DMS 273 (cell line): ENCODE data around the gene TAS2R20.
"Not testable (repeated sequence)": the region's sequence is repeated elsewhere in the genome, so short reads cannot be mapped to it uniquely, and the experiment has no call there.

Experiments used
- DNase-seq: peaks from one replicate; lab custom pipeline; 2025; ENCODE audit not compliant: unreplicated experiment; lab: John Stamatoyannopoulos, UW

TAS2R20 gene

GRCh38 chr12:10998204-10998603 is at the start of gene TAS2R20:
TSS of gene TAS2R20 (minus strand) at chr12:10998304. CDS start at chr12:10997875, 429 bp downstream.
- DNase-seq: no peak

DNA sequence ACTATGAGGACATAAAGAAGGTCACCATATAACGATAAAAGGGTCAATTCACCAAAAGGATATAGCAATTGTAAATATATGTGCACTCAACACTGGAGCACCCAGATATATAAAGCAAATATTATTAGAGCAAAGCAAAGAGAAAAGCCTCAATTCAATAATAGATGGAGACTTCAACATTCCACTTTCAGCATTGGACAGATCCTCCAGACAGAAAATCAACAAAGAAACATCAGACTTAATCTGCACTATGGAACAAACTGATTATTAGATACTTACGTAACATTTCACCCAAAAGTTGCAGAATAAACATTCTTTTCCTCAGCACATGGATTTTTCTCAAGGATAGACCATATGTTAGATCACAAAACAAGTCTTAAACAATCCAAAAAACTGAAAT is 43.3 kb upstream of the TAS2R20 start:
- not testable (repeated sequence) for DNase-seq

DNA sequence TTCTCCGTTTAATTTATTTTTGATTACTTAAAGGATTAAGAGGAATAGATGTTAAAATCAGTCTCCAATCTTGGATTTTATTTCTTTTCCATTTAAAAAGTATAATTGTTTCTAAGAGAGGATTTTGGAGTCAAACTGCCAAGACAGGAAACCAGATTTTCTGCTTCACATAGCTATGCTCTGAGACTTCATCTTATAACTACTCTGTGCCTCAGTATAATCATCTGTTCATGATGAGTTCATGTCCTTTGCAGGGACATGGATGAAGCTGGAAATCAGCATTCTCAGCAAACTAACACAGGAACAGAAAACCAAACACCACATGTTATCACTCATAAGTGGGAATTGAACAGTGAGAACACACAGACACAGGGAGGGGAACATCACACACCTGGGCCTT is 42.1 kb upstream of the TAS2R20 start:
- no peak for DNase-seq

- no peak for DNase-seq
These were observed 41.1 kb upstream of the TAS2R20 start for GRCh38 chr12:11039171-11039570.

- not testable (repeated sequence) for DNase-seq
These were observed 35.9 kb upstream of the TAS2R20 start for GRCh38 chr12:11033959-11034358.

DNA sequence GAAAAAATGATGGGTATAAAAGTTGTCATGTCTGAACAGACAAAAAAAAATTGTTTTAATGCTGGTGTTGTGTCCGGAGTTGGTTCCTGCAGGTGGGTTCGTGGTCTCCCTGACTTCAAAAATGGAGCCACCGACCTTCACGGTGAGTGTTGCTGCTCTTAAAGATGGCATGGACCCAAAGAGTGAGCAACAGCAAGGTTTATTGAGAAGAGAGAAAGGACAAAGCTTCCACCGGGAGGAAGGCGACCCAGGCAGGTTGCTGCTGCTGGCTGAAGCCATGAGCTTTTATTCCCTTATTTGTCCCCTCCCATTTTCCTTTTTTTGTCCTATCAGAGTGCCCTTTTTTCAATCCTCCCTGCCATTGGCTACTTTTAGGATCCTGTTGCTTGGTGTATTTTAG is 33.2 kb upstream of the TAS2R20 start, which contains the start of gene TAS2R31:
TSS of gene TAS2R31 (minus strand) at position 101 of the 400 bp plus-strand sequence. CDS start at position 29, 72 bp downstream.
- no peak for DNase-seq

DNA sequence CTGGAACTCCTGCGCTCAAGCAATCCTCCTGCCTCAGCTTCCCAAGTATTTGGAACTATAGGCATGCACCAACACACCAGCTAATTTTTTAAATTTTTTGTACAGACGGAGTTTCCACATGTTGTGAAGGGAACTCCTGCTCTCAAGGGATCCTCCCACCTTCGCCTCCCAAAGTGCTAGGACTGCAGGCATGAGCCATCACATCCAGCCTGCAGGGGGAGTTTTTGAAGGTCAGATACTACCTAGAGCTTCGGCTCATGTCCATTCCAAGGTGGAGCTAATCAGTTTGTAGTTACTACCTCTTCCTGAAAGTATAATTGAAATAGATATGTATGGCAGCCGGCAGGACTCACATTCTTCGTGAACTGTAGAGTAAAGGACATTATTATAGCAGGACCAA is 28.0 kb upstream of the TAS2R20 start:
- no peak for DNase-seq

- DNase-seq: no peak
These were observed 25.3 kb upstream of the TAS2R20 start for GRCh38 chr12:11023387-11023786.

- no peak for DNase-seq
These were observed 24.4 kb upstream of the TAS2R20 start, which contains the start of gene TAS2R19 for GRCh38 chr12:11022520-11022919. TSS of gene TAS2R19 (minus strand) at chr12:11022620. CDS start at chr12:11022571, 49 bp downstream.

DNA sequence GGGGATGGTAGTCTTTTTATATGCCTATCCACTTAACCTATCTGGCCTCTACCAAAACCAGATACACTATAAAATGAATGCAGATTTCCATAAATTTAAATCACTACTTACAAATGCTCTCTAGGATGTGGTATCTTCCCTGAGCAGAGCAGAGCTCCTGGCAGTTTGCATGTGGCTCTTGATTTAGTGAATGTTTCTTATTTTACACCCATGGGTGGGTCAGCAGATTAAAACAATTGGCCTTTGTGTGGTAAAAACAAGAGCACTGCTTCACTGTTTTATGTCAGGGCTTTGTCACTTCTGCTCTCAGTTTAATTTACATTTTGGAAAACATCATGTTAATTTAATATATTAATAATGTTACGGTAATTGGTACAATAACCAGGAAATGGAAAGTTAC is 18.8 kb upstream of the TAS2R20 start:
- DNase-seq: no peak

- DNase-seq: no peak
These were observed 17.8 kb upstream of the TAS2R20 start for GRCh38 chr12:11015775-11016430.

- no peak for DNase-seq
These were observed 16.1 kb upstream of the TAS2R20 start for GRCh38 chr12:11014234-11014633.

DNA sequence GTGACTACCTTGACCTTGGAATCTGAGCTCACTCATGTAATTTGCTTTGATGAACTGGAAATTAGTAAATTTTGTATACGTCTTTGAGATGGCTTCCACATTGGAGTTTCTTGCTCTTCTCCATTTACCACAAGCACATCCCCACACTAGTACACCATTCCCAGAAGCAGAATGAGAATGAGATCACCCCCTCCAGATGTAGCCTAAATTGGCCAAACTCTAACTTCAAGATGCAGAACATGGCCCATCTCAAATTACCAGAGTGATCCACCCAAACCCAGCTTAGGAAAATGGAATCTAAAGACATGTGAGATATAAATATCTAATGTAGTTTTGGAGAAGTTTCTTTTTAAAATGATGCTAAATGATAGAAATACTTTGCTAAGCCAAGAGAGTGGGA is 9.5 kb upstream of the TAS2R20 start:
- no peak for DNase-seq

- DNase-seq: no peak
These were observed 3.8 kb downstream of the TAS2R20 start for GRCh38 chr12:10994307-10994706.

- no peak for DNase-seq
These were observed 9.0 kb downstream of the TAS2R20 start for GRCh38 chr12:10989107-10989506.

GRCh38 chr12:10986812-10987211 is 11.3 kb downstream of the TAS2R20 start, which contains the start of gene TAS2R50:
TSS of gene TAS2R50 (minus strand) at chr12:10986912. CDS start at chr12:10986860, 52 bp downstream.
- no peak for DNase-seq

DNA sequence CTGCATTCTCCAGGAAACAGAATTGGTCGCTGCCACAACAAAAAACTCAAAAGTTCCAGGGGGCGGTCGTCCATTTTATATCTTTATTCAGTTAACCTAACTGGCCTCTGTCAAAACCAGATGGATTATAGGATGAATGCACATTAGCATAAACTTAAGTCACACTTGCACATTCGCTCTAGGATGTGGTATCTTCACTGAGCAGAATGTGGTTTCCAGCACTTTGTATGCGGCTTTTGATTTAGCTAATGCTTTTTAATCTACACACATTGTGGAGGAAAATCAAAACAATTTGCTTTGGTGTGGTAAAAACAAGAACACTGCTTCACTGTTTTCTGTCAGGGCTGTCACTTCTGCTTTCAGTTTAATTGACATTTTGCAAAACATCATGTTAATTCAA is 15.9 kb downstream of the TAS2R20 start:
- DNase-seq: no peak

DNA sequence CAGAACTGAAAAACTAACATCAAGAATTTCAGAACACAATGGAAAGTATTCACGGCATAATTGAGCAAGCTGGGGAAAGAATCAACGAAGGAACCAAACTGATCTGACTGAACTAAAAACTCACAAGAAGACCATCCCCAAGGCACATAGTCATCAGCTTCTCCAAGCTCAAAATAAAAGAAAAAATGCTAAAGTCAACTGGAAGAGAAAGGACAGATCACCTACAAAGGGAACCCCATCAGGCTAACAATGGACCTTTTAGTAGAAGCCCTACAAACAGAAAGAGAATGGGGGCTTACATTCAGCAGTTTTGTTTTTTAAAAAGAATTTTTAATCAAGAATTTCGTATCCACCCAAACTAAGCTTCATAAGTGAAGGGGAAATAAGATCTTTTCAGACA is 23.1 kb downstream of the TAS2R20 start:
- no peak for DNase-seq

GRCh38 chr12:10968765-10969456 is 29.2 kb downstream of the TAS2R20 start:
- DNase-seq: no peak

- no peak for DNase-seq
These were observed 30.7 kb downstream of the TAS2R20 start for GRCh38 chr12:10967409-10967808.

DNA sequence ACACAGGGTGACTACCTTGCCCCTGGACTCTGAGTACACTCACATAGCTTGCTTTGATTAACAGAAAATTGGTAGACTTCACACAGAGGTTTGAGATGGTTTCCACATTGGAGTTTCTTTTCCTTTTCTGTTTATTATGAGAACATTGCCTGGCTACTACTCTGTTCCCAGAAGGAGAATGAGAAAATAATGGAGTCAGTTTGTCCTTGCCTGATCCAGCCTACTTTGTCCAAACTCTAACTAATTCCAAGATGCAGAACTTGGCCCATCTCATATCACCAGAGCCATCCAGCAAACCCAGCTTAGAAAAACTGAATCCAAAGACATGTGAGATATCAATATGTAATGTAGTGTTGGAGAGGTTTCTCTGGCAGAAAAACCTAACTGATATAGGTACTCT is 31.8 kb downstream of the TAS2R20 start:
- no peak for DNase-seq

- no peak for DNase-seq
These were observed 32.6 kb downstream of the TAS2R20 start for GRCh38 chr12:10965476-10965875.
